Esophagus squamous epithelium (tissue), 5 donors: ENCODE results near the gene TDRD10. TPM values are rescaled to one million over a fixed set of nuclear protein-coding genes. Genes with fewer than 3 reads are reported as not detected.

Experiments used
- DNase-seq: peaks from one replicate; lab custom pipeline; 2025; lab: John Stamatoyannopoulos, UW
- H3K27ac ChIP-seq, 4 donors: fragments of 200-600 bp; sonication (generic); one replicate each; pipeline ENCODE4 v1.5.1; 2016 to 2019; ENCODE audit warnings: mild to moderate bottlenecking in 1 of 4
- H3K27me3 ChIP-seq, 4 donors: fragments of 200-600 bp; sonication (generic); 1 replicate in 3 of 4; 2 replicates in 1 of 4; pipeline versions ENCODE4 v1.5.1 to v1.6.0; 2017 to 2021; ENCODE audit warnings: antibody characterized with exemption in 1 of 4
- H3K36me3 ChIP-seq, 3 donors: fragments of 200-600 bp; sonication (generic); one replicate each; pipeline ENCODE4 v1.5.1; 2016 to 2019
- H3K4me1 ChIP-seq, 3 donors: fragments of 200-600 bp; sonication (generic); one replicate each; pipeline ENCODE4 v1.5.1; 2017 to 2019
- H3K4me3 ChIP-seq, 4 donors: fragments of 200-600 bp; sonication (generic); 1 replicate in 3 of 4; 2 replicates in 1 of 4; pipeline ENCODE4 v1.5.1; 2016 to 2019; ENCODE audit warnings: mild to moderate bottlenecking in 2 of 4, moderate library complexity in 1 of 4
- H3K9me3 ChIP-seq, 3 donors: fragments of 200-600 bp; sonication (generic); one replicate each; pipeline ENCODE4 v1.5.1; 2016 to 2019
- CTCF ChIP-seq, 6 experiments: fragments of 450-650 bp in 4 of 6; fragments of 200-600 bp in 2 of 6; sonication (generic) in 2 of 6; IDR thresholded peaks; one replicate each; pipeline ENCODE4 v1.5.1; 2016 to 2019; ENCODE audit warnings: antibody characterized with exemption in 6 of 6, mild to moderate bottlenecking in 4 of 6, moderate library complexity in 4 of 6
- POLR2A ChIP-seq, 4 donors: fragments of 450-650 bp; IDR thresholded peaks; one replicate each; pipeline ENCODE4 v1.6.1; 2017; ENCODE audit warnings: antibody characterized with exemption in 4 of 4, mild to moderate bottlenecking in 4 of 4, moderate library complexity in 3 of 4
- WGBS, 2 donors: methylation state at CpG; one replicate each; pipeline ENCODE4 v1.1.5; 2018; 5-methylcytosine and 5-hydroxymethylcytosine counted together
- intact Hi-C: fragments of 100-400 bp; cut with DNase I; formaldehyde crosslinking; loops from one replicate; pipeline ENCODE4 v1.15.0; 2022
- total RNA-seq, 4 donors: library from RNA; depleted of rRNA; stranded (reverse); fragments of >200 nt; gene quantifications; one replicate each; pipeline ENCODE4 v1.1.0, GENCODE V29; 2016
- donor health status: DM: yes; HTN: yes; CAD: no.

The TDRD10 gene
- total RNA-seq, 4 donors from 2014 or later = 0.26 to 2.7 TPM; not detected in 2

DNA sequence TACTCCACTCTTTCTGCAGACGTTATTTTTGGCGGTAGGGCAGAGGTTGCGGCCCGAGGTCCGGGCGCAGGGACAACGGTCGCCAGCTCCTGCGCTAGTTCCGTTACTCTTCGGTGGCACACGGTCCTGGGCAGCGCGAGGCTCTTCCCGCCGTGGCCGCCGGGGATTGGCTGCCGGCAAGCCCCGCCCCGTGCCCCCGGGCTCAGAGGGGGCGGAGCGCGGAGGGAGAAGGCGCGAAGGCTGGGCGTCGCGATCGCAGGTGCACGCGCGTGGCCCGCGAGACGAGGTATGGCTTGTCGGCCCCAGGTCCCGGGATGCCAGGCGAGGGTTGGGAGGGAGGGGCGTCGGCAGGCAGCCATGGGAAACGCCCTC lies 711 bp downstream of the TDRD10 start:
- 20 to 32% methylated on average over 1 to 11 of the region's 43 CpGs for WGBS, 2 donors

GRCh38 chr1:154503898-154504297 lies 1.9 kb downstream of the TDRD10 start:
- Histone ChIP-seq H3K36me3 (no peaks in the 10 kb centered on the region), H3K4me3 (no peak overlapping the region), H3K27me3 (peaks cover 0 to 66% (median 7%) of the 10 kb centered on the region in 4 donors), H3K9me3 (no peaks in the 10 kb centered on the region), H3K27ac (no peak overlapping the region), H3K4me1 (peaks cover 5 to 27% (median 12%) of the 10 kb centered on the region in 3 donors)
- no peak for TF ChIP-seq CTCF (IDR thresholded peaks at IDR 0.05)
- no peak for TF ChIP-seq POLR2A (IDR thresholded peaks at IDR 0.05)
- DNase-seq = no peak
- 64 to 74% methylated on average over 5 of the region's 5 CpGs for WGBS, 2 donors
- intact Hi-C loops = no loop called here

More for the DNA sequence above, 711 bp downstream of the TDRD10 start:
- Histone ChIP-seq H3K9me3 (no peaks in the 10 kb centered on the region), H3K27me3 (peaks cover 0 to 72% (median 7%) of the 10 kb centered on the region in 4 donors), H3K27ac (peak overlapping the region; percentile 30 to 83 (median 72)), H3K4me3 (peak overlapping the region; percentile 35 to 77 (median 48)), H3K4me1 (peaks cover 5 to 35% (median 12%) of the 10 kb centered on the region in 3 donors), H3K36me3 (no peaks in the 10 kb centered on the region)
- intact Hi-C loops = no loop called here
- TF ChIP-seq CTCF (IDR thresholded peaks at IDR 0.05) = no peak
- no peak for TF ChIP-seq POLR2A (IDR thresholded peaks at IDR 0.05)
- no peak for DNase-seq

- intact Hi-C loops = no loop called here
- 89 to 95% methylated on average over 3 of the region's 3 CpGs for WGBS, 2 donors
- Histone ChIP-seq H3K27ac (no peak overlapping the region), H3K36me3 (no peaks in the 10 kb centered on the region), H3K4me1 (no peaks in the 10 kb centered on the region), H3K9me3 (no peaks in the 10 kb centered on the region), H3K4me3 (no peak overlapping the region), H3K27me3 (peaks cover 0 to 9% (median 0%) of the 10 kb centered on the region in 4 donors)
- no peak for DNase-seq
- TF ChIP-seq POLR2A (IDR thresholded peaks at IDR 0.05) = no peak
- TF ChIP-seq CTCF (IDR thresholded peaks at IDR 0.05) = no peak
Measured at GRCh38 chr1:154512760-154513159, 10.7 kb downstream of the TDRD10 start.

DNA sequence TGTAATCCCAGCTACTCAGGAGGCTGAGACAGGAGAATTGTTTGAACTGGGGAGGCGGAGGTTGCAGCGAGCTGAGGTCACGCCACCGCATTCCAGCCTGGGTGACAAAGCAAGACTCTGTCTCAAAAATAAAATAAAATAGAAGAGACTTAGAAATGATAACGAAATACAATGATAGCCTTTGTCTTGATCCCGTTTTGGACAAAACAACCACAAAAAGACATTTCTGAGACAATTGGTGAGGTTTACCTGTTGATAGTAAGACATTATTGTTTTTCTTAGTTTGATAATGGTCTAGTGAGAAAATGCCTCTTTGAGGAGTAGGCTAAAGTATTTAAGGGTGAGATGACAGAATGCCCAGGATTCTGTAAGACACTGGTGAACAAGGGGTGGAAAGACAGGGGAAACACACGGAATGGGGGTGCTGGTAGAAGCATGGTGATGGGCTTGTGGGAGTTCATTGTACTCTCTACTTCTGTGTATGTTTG lies 12.1 kb downstream of the TDRD10 start:
- no peaks in the 10 kb centered on the region for H3K4me1 ChIP-seq
- TF ChIP-seq CTCF (IDR thresholded peaks at IDR 0.05) = no peak
- no peak for TF ChIP-seq POLR2A (IDR thresholded peaks at IDR 0.05)
- no peak overlapping the region for H3K27ac ChIP-seq
- 70 to 74% methylated on average over 6 to 7 of the region's 7 CpGs for WGBS, 2 donors
- no peaks in the 10 kb centered on the region for H3K9me3 ChIP-seq
- no peak overlapping the region for H3K4me3 ChIP-seq
- no peaks in the 10 kb centered on the region for H3K36me3 ChIP-seq
- no peak for DNase-seq
- peaks cover 0 to 5% (median 0%) of the 10 kb centered on the region in 4 donors for H3K27me3 ChIP-seq
- intact Hi-C loops = no loop called here

DNA sequence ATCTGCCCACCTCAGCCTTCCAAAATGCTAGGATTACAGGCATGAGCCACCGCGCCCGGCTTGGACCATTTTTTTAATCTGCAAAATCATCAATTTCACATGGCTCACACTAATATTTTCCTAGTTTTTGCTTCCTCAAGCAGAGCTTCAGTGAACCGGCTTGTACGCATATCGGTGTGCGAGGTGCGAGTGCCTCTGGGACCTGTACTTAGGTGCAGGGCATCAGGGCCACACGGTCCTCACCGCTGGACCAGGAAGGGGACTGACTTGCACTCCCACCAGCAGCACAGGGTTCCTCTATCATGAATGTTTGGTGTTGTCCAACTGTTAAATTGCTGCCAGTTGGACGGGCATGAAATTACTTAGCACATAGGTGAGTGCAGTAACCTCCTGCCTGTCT lies 15.6 kb downstream of the TDRD10 start:
- H3K36me3 ChIP-seq = no peaks in the 10 kb centered on the region
- 93 to 96% methylated on average over 6 to 11 of the region's 11 CpGs for WGBS, 2 donors
- TF ChIP-seq CTCF (IDR thresholded peaks at IDR 0.05) (no peak), POLR2A (IDR thresholded peaks at IDR 0.05) (no peak)
- intact Hi-C loops = no loop called here
- no peaks in the 10 kb centered on the region for H3K9me3 ChIP-seq
- H3K4me3 ChIP-seq = no peak overlapping the region
- no peak for DNase-seq
- no peak overlapping the region for H3K27ac ChIP-seq
- peaks cover 8 to 27% (median 8%) of the 10 kb centered on the region in 3 donors for H3K4me1 ChIP-seq
- no peaks in the 10 kb centered on the region for H3K27me3 ChIP-seq
